HEK293T (cell line): Measurements from ENCODE around the gene RAMAC.
"Not testable (repeated sequence)": the region's sequence is repeated elsewhere in the genome, so short reads cannot be mapped to it uniquely, and the experiment has no call there.

ENCODE experiments used
- CTCF ChIA-PET: fragments of 350-600 bp; formaldehyde crosslinking; extraction: SDS; loops from one replicate; lab custom pipeline; 2021; ENCODE audit warnings: antibody characterized with exemption, inconsistent platforms; lab: Yijun Ruan, JAX
- POLR2A ChIA-PET: fragments of 350-600 bp; formaldehyde crosslinking; extraction: SDS; loops from one replicate; lab custom pipeline; 2020; ENCODE audit warnings: antibody characterized with exemption, inconsistent platforms; lab: Yijun Ruan, JAX
- DNase-seq: peaks from one replicate; pipeline ENCODE4 v3.0.0; 2012; ENCODE audit warnings: mixed read lengths; ENCODE audit errors: extremely low spot score
- ARNT ChIP-seq: fragments of 450-650 bp; IDR thresholded peaks from 2 replicates; pipeline ENCODE4 v1.6.1; 2017; ENCODE audit warnings: mild to moderate bottlenecking
- BHLHE40 ChIP-seq: fragments of 450-650 bp; IDR thresholded peaks from 2 replicates; pipeline ENCODE4 v1.6.1; 2016; ENCODE audit warnings: mild to moderate bottlenecking, moderate library complexity, borderline replicate concordance
- CTBP1 ChIP-seq: fragments of 450-650 bp; IDR thresholded peaks from 2 replicates; pipeline ENCODE4 v1.6.1; 2016; ENCODE audit warnings: borderline replicate concordance
- ELF4 ChIP-seq: fragments of 450-650 bp; IDR thresholded peaks from 2 replicates; pipeline ENCODE4 v1.6.1; 2017; ENCODE audit warnings: antibody characterized with exemption
- FOXA1 ChIP-seq: fragments of 450-650 bp; IDR thresholded peaks from 2 replicates; pipeline ENCODE4 v1.6.1; 2016; ENCODE audit warnings: mild to moderate bottlenecking
- FOXK2 ChIP-seq: fragments of 450-650 bp; IDR thresholded peaks from 2 replicates; pipeline ENCODE4 v1.6.1; 2016; ENCODE audit warnings: mild to moderate bottlenecking
- FOXM1 ChIP-seq: fragments of 450-650 bp; IDR thresholded peaks from 2 replicates; pipeline ENCODE4 v1.6.1; 2017; ENCODE audit warnings: mild to moderate bottlenecking, borderline replicate concordance
- HDGF ChIP-seq: fragments of 450-650 bp; IDR thresholded peaks from 2 replicates; pipeline ENCODE4 v1.6.1; 2017; ENCODE audit warnings: antibody characterized with exemption, borderline replicate concordance
- L3MBTL2 ChIP-seq: fragments of 450-650 bp; conservative IDR thresholded peaks from 2 replicates; pipeline ENCODE4 v1.6.1; 2016; ENCODE audit warnings: mild to moderate bottlenecking
- LEF1 ChIP-seq: fragments of 450-650 bp; IDR thresholded peaks from 2 replicates; pipeline ENCODE4 v1.6.1; 2017; ENCODE audit warnings: mild to moderate bottlenecking, borderline replicate concordance
- NFRKB ChIP-seq: fragments of 450-650 bp; IDR thresholded peaks from 2 replicates; pipeline ENCODE4 v1.6.1; 2016; ENCODE audit warnings: mild to moderate bottlenecking, moderate library complexity
- PKNOX1 ChIP-seq: fragments of 450-650 bp; IDR thresholded peaks from 2 replicates; pipeline ENCODE4 v1.6.1; 2016
- SP1 ChIP-seq: fragments of 450-650 bp; IDR thresholded peaks from 2 replicates; pipeline ENCODE4 v1.6.1; 2017
- SUZ12 ChIP-seq: fragments of 450-650 bp; IDR thresholded peaks from 2 replicates; pipeline ENCODE4 v1.6.1; 2016; ENCODE audit warnings: mild to moderate bottlenecking
- TARDBP ChIP-seq: fragments of 450-650 bp; IDR thresholded peaks from 2 replicates; pipeline ENCODE4 v1.6.1; 2016
- ZNF384 ChIP-seq: fragments of 450-650 bp; IDR thresholded peaks from 2 replicates; pipeline ENCODE4 v1.6.1; 2016

Gene RAMAC

GRCh38 chr15:82985688-82986441 lies at the start of gene RAMAC:
RAMAC (plus strand) TSS chr15:82986210; CDS start chr15:82989019, 2,809 bp downstream.
- ChIA-PET POLR2A (interaction anchor here (0.7 to 1.8 kb wide), 19 partner anchors 9 to 506 kb away, joined by 3 to 13 read pairs (median 4); partner anchors contain the start of gene C15orf40), CTCF (interaction anchor here (0.6 to 1.1 kb wide), 3 partner anchors 14 to 300 kb away, joined by 3 read pairs; no protein-coding TSS in a partner anchor)
- DNase-seq, result peak; percentile 96
- TF ChIP-seq L3MBTL2 (peak; percentile 100), PKNOX1 (peak; percentile 79), CTBP1 (0 out of 2 replicates have a peak, but pooled peaks have one; percentile 31), SUZ12 (no peak), FOXA1 (no peak), ELF4 (peak; percentile 50; the same call in 1 of the 2 replicates), SP1 (no peak)

- TF ChIP-seq SUZ12 (no peak), PKNOX1 (no peak), L3MBTL2 (no peak), TARDBP (no peak)
- CTCF ChIA-PET, result interaction anchor here (0.9 to 1.4 kb wide), 2 partner anchors 63 to 88 kb away, joined by 3 to 4 read pairs; no protein-coding TSS in a partner anchor
- POLR2A ChIA-PET, result no interaction called here
- no peak for DNase-seq
These were observed 48.9 kb upstream of the RAMAC start for GRCh38 chr15:82936966-82937711.

- POLR2A ChIA-PET, result no interaction called here
- CTCF ChIA-PET, result no interaction called here
- no peak for DNase-seq
- no peak for TF ChIP-seq FOXA1
- no peak for TF ChIP-seq NFRKB
- no peak for TF ChIP-seq FOXM1
- no peak for TF ChIP-seq SP1
- no peak for TF ChIP-seq FOXK2
- no peak for TF ChIP-seq L3MBTL2
- no peak for TF ChIP-seq PKNOX1
- TF ChIP-seq ELF4, result no peak
- TF ChIP-seq ARNT, result no peak
- TF ChIP-seq BHLHE40, result no peak
- TF ChIP-seq ZNF384, result no peak
- TF ChIP-seq TARDBP, result no peak
- TF ChIP-seq SUZ12, result no peak
- no peak for TF ChIP-seq HDGF
- TF ChIP-seq LEF1, result no peak
- no peak for TF ChIP-seq CTBP1
These were observed 48.3 kb upstream of the RAMAC start for GRCh38 chr15:82937712-82938058.

- DNase-seq, POLR2A ChIA-PET, CTCF ChIA-PET: not testable (repeated sequence)
These were observed 46.3 kb upstream of the RAMAC start for GRCh38 chr15:82939678-82940077.

GRCh38 chr15:82942691-82943090 lies 43.3 kb upstream of the RAMAC start:
- ChIA-PET POLR2A (interaction anchor here (1.8 kb wide), 1 partner anchor 43 kb away, joined by 4 read pairs; the partner anchor contains the start of gene RAMAC), CTCF (interaction anchor here (0.6 to 1.4 kb wide), 5 partner anchors 11 to 506 kb away, joined by 3 to 5 read pairs (median 4); no protein-coding TSS in a partner anchor)
- no peak for DNase-seq
- TF ChIP-seq NFRKB (no peak), FOXA1 (no peak), FOXM1 (no peak), ARNT (no peak), LEF1 (no peak), FOXK2 (no peak), ZNF384 (no peak), ELF4 (no peak)

GRCh38 chr15:82943176-82943575 lies 42.8 kb upstream of the RAMAC start:
- no peak for TF ChIP-seq FOXK2
- TF ChIP-seq LEF1, result no peak
- TF ChIP-seq ARNT, result no peak
- TF ChIP-seq ZNF384, result no peak
- TF ChIP-seq SP1, result no peak
- TF ChIP-seq BHLHE40, result no peak
- ChIA-PET POLR2A (interaction anchor here (0.6 to 1.8 kb wide), 2 partner anchors 43 to 372 kb away, joined by 3 to 4 read pairs; partner anchors contain the start of gene RAMAC), CTCF (interaction anchor here (0.9 to 1.7 kb wide), 5 partner anchors 12 to 94 kb away, joined by 3 to 5 read pairs (median 4); no protein-coding TSS in a partner anchor)
- DNase-seq, result no peak
